GM21367 (cell line): ENCODE results near the gene PSPH.
A peak's percentile ranks its signal among the peaks of the same experiment; 100 is the strongest.
"Not testable (repeated sequence)": the region's sequence is repeated elsewhere in the genome, so short reads cannot be mapped to it uniquely, and the experiment has no call there.

Experiments
- ATAC-seq: cut with Tn5 transposase; IDR thresholded peaks from one replicate; pipeline ENCODE4 v1.9.1; 2021; ENCODE audit not compliant: unreplicated experiment

Gene PSPH

GRCh38 chr7:56051339-56052191 lies at the start of gene PSPH, which contains the start of gene CCT6A:
TSS of gene PSPH (minus strand) at chr7:56051444. CDS start at chr7:56021212, 30,232 bp downstream.
TSS of gene CCT6A (plus strand) at chr7:56051765. CDS start at chr7:56051849, 84 bp downstream.
- peak; percentile 92 for ATAC-seq

DNA sequence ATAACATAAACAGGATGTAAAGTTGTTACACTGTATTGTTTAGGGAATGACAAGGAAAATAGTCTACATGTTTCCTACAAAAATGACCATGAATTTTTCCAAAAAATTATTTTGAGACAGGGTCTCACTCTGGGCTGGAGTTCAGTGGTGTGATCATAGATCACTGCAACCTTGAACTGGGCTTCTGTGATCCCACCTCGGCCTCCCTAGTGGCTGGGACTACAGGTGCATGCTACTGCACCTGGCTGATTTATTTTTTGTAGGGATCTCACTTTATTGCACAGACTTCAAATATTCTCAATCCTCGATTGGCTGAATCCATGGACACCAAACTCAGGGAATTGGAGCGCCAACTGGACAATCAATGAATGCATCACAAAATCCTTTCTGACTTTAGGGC lies 48.4 kb upstream of the PSPH start:
- no peak for ATAC-seq

GRCh38 chr7:56098187-56099008 lies 47.2 kb upstream of the PSPH start:
- not testable (repeated sequence) for ATAC-seq

GRCh38 chr7:56097700-56098099 lies 46.5 kb upstream of the PSPH start:
- ATAC-seq = no peak

DNA sequence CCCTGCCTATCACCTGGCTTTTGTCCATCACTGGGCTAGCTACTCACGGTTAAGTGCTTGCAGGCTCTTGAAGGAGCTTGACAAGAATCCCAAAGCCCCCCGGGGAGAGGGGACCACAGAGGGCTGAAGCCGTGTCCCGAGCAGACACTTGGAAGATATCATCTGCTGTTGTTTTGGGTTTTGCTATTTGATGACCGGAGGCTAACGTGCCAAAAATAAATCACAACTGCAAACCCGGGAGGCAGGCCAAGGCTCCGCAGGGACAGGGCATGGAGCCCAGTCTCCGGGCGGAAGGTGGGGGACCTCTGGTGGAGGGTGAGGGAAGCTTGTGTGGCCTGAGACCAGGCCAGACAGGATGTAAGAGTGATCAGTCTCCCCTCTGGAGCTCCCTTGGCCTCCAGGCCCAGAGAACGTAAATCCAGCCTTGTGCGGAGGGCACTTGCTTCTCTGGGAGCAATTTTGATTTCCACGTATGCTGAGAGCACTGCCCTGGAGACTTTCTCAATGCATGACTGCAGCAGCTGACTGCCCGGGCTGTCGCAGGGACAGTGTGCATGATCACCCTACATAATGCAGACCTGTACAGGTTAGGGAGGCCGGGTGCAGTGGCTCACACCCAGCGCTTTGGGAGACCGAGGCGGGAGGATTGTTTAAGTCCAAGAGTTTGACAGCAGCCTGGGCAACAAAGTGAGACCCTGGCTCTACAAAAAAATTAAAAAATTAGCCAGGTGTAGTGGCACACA lies 41.7 kb upstream of the PSPH start, which contains the start of gene PHKG1:
Gene PHKG1 (minus strand): TSS at position 164 of the 743 bp plus-strand sequence. CDS start 4,011 bp downstream, outside the sequence.
- no peak for ATAC-seq

DNA sequence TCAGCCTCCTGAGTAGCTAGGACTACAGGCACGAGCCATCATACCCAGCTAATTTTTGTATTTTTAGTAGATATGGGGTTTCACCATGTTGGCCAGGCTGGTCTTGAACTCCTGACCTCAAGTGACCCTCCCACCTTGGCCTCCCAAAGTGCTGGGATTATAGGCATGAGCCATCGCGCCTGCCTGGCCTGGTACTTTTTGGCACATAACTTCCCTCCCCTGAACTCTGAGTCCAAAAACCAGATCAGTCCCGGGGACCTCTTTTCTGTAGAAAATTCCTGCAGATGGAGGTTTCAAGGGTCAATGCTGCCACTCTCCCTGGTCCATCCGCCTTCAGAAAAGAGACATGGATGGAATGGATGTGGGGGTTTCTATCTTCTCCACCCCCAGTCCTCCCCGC lies 41.1 kb upstream of the PSPH start:
- ATAC-seq = not testable (repeated sequence)

DNA sequence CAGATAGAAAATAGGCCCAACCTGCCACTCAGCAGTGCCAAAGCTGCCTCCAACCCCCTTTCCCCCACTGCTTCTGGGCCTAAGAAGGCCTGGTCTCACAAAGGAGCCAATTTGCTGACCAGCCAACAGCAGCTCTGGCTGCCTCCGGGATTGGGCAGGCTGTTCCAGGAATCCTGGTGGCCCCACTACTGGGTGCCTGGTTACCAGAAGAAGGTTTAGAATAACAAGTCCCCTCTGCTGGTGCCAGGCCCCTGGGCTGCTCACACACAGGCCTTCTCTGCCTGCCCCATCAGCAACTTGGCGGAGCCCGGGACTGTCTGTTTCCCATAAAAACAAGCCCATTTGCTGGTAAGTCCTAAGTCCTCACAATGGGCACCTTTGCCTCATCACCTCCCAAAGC lies 40.3 kb upstream of the PSPH start:
- no peak for ATAC-seq

- ATAC-seq = no peak
These were observed 36.2 kb upstream of the PSPH start for GRCh38 chr7:56087445-56087844.

GRCh38 chr7:56086761-56087160 lies 35.5 kb upstream of the PSPH start:
- ATAC-seq = no peak

- ATAC-seq = no peak
These were observed 32.0 kb upstream of the PSPH start for GRCh38 chr7:56083150-56083785.

- no peak for ATAC-seq
These were observed 30.5 kb upstream of the PSPH start for GRCh38 chr7:56081626-56082340.

DNA sequence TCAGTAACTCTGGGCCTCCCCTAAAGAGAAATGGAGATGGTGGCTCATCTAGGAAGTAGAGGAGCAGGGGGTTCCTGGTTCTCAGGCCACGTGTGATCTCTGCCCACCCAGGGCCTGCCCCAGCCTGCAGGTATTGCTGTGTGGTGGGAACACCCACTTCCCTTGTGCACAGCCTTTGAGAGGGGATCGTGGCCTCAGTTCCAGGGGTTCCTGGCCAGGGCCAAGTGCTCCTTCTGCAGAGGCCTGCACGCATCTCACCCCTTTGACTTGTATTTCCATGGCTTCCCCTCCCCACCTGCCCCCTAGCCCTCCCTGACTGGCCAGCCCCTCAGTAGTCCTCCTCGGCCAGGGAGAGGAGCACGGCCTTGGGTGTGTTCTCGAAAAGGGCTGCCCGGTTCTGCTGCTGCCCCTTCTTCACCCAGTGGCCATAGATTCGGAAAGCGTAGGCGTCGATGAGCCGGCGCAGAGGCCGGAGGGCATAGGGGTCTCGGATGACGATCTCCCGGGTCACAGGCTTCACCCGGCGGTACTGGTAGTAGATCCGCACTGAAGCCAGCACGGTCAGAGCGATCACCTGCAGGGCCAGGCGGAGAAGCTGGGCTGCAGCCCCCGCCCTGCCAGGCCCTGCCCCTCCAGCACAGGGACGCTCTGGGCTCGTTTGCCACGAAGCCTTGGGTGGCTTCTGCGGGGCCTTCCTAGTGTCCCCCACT lies 29.6 kb upstream of the PSPH start:
- ATAC-seq = not testable (repeated sequence)

DNA sequence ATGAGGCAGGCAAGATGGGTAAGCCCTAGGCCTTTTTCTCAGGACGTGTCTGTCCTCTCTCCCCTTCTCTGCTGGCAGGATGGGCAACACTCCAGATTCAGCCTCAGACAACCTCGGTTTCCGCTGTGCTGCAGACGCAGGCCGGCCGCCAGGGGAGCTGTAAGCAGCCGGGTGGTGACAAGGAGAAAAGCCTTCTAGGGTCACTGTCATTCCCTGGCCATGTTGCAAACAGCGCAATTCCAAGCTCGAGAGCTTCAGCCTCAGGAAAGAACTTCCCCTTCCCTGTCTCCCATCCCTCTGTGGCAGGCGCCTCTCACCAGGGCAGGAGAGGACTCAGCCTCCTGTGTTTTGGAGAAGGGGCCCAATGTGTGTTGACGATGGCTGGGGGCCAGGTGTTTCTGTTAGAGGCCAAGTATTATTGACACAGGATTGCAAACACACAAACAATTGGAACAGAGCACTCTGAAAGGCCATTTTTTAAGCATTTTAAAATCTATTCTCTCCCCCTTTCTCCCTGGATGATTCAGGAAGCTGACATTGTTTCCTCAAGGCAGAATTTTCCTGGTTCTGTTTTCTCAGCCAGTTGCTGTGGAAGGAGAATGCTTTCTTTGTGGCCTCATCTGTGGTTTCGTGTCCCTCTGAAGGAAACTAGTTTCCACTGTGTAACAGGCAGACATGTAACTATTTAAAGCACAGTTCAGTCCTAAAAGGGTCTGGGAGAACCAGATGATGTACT lies 28.4 kb upstream of the PSPH start:
- ATAC-seq = no peak

- no peak for ATAC-seq
These were observed 27.0 kb upstream of the PSPH start for GRCh38 chr7:56078196-56078595.

- ATAC-seq = no peak
These were observed 26.4 kb upstream of the PSPH start for GRCh38 chr7:56077681-56078080.

DNA sequence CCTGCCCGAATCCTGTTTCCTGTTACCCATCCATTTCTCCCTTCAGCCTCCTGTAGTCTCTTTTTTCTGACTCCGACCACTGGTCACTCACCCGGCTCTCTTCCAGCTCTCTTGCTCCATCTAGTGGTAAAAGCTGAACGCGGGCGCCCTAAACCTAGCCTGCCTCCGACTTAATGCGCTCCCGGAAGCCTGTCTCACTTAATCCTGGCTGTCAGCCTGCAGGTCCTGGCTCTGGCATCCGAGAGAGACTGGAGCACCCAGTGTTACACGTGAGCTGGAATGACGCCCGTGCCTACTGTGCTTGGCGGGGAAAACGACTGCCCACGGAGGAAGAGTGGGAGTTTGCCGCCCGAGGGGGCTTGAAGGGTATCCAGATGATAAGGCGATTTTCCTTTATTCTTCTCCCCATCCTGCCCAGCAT lies 23.1 kb upstream of the PSPH start:
- peak; percentile 88 for ATAC-seq

GRCh38 chr7:56066376-56066775 lies 15.1 kb upstream of the PSPH start:
- ATAC-seq = not testable (repeated sequence)

GRCh38 chr7:56063882-56064625 lies 12.8 kb upstream of the PSPH start, which contains the start of gene SUMF2:
TSS of gene SUMF2 (plus strand) at chr7:56064286. CDS start at chr7:56064312, 26 bp downstream.
- ATAC-seq = peak; percentile 79
